ENCODE results near the gene ENC1.

GRCh38 chr5:74624931-74625505, 15.5 kb downstream of the ENC1 start:
- TF ChIP-seq CTCF (IDR thresholded peaks at IDR 0.05): no peak
- no peak for TF ChIP-seq POLR2A (IDR thresholded peaks at IDR 0.05)

Data from body of pancreas (tissue), 4 donors.